Fibroblast of upper back skin (primary cell): ENCODE measurements around the gene STEAP4.
"Not testable (repeated sequence)": the region's sequence is repeated elsewhere in the genome, so short reads cannot be mapped to it uniquely, and the experiment has no call there.

Source experiments
- DNase-seq: peaks from one replicate; pipeline ENCODE4 v3.0.0-alpha.2; 2013

Gene STEAP4

DNA sequence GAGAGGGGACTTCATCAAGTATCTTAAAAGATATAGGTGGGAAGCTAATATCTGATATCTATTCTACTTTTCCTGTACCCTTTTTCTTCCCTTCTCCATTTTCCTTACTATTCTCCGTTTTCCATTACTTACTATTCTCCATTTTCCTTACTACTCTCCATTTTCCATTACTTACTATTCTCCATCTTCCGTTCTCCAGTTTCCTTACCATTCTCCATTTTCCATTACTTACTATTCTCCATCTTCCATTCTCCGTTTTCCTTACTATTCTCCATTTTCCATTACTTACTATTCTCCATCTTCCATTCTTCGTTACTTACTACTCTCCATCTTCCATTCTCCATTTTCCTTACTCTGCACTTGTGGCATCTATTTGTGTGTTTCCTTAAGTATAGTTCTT is 39.3 kb downstream of the STEAP4 start:
- no peak for DNase-seq

DNA sequence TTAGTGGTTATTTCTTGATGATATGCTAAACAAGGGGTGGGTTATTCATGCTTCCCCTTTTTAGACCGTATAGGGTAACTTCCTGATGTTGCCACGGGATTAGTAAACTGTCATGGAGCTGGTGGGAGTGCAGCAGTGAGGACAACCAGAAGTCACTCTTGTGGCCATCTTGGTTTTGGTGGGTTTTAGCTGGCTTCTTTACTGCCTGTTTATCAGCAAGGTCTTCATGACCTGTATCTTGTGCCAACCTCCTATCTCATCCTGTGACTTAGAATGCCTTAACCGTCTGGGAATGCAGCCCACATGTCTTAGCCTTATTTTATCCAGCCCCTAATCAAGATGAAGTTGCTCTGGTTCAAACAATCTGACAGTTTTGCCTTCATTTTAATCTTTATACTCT is 41.7 kb downstream of the STEAP4 start:
- DNase-seq: not testable (repeated sequence)

DNA sequence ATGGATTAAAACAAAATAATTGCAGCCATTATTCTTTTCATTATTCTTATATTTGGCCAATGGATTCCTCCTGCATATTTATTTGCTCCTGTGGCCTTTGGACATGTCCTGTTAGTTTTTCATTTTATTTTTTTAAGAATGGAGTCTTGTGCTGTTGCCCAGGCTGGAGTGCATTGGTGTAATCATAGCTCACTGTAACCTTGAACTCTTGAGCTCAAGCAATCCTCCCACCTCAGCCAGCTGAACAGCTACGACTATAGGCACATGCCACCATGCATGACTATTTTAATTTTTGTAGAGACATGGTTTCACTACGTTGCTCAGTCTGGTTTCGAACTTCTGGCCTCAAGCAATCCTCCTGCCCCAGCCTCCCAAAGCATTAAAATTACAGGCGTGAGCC is 44.1 kb downstream of the STEAP4 start:
- no peak for DNase-seq

DNA sequence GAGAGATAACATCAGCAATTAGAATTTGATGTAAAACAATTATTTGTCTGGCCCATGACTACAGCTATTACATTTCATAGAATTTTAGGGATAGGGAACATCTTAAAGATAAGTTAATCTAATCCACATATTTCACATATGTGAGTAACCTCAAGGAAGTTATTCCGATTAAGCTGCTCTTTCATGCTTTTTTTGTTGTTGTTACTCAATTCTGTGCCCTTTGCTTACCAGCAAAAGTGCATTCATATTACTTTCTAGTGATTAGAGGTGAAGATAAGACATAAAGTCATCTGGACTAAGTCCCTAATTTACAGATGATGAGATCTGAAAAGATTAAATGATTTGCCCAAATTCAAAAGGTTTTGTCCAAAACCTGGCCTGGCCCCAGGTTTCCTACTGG is 46.0 kb downstream of the STEAP4 start:
- DNase-seq: no peak

DNA sequence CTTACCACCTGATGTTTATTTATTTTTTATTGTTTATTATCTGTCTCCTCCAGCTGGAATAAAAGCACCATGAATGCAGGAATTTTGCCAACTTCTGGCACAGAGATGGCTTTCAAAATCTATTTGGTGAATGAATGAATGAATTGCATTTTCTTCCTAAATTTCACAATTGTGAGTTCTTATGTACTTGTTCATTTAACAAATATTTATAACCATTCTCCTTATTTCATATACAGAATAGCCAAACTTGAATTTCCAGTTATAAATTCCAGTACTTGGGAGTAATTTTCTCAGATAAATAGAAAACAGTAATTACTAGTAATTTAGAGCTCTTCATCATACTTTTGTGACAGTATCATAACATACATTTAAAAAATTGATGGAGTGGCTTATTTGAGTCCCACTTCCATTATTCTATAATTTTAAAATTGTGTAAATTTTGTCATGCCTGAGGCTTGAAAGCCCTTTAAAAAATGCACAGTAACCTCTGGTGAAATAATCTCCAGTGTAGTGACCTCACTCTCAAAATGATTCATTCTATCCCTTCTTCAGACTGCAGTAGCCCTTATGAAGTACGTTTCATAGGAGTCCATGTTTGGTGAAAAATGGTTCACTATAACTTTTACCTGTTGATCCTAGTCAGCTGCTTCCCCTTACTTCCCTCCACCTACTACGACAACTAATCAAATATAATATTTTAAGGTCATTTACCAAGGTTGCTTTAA is 46.9 kb downstream of the STEAP4 start:
- no peak for DNase-seq

DNA sequence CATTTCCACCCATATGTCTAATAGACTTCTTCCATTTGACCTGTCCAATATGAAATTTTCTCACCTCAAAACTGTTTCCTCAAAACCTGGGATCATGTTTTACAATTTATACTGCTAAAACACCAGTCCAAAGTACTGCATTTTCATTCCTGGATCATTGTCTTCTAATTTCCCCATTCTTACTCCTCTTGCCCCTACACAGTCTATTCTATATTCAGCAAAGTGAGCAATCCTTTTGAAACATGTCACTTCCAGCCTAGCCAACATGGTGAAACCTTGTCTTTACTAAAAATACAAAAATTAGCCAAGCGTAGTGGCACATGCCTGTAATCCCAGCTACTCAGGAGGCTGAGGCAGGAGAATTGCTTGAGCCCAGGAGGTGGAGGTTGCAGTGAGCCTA is 48.4 kb downstream of the STEAP4 start:
- DNase-seq: not testable (repeated sequence)

DNA sequence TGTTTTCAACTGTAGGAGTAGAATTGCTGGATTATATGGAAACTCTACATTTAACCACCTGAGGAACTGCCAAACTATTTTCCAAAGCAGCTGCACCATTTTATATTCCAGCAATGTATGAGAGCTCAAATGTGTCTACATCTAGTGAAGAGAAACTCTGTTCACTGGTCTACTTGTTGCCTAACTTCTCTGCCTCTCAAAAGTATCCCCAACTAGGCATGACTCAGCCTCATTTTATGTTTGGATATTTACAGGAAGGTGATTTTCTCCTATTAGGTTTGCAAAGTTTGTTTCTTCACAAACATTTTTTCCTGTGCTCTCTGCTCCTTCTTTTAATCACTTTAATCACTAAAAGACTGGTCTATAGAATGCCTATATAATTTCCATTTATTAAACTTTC is 49.8 kb downstream of the STEAP4 start:
- DNase-seq: no peak

DNA sequence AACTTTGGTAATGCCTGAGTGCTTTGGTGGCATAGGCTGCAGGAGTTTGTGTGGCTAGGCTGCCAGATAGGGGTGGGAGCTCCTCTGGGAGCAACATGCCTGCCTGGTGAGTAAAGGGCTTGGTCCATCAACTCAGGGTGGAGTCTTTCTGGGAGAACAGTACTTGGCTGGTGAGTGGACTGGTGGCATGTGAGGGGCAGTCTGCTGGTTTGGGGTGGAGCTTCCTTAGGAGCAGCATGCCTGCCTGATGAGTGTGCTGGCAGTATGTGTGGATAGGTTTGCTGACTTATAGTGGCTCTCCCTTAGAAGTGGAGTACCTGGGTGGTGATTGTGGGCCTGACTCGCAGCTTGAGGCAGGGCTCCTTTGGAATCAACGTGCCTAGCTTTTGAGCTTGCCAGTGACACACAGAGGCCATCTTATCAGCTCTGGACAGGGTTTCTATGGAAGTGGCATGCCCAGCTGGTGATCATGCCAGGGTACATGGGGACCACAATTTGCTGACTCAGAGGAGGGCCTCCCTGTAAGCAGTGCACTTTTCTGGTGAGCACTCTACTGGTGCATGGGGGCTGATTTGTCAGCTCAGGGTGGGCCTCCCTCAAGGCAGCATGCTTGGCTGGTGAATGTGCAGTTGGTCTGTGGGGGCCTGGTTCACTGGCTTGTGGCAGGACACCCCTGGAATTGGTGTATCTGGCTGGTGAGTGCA is 51.8 kb downstream of the STEAP4 start:
- DNase-seq: no peak

DNA sequence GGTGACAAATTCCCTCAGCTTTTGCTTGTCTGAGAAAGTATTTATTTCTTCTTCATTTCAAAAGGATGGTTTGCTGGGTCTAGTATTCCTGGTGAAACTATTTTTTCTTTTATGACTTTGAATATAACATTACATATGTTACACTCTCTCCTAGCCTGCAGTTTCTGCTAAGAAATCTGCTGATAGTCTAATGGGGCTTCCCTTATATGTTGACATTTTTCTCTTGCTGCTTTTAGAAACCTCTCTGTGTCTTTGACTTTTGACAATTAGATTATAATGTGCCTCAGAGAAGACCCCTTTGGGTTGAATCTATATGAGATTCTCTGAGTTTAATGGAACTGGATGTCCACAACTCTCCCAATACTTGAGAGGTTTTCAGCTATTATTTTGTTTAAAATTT is 53.1 kb downstream of the STEAP4 start:
- no peak for DNase-seq

DNA sequence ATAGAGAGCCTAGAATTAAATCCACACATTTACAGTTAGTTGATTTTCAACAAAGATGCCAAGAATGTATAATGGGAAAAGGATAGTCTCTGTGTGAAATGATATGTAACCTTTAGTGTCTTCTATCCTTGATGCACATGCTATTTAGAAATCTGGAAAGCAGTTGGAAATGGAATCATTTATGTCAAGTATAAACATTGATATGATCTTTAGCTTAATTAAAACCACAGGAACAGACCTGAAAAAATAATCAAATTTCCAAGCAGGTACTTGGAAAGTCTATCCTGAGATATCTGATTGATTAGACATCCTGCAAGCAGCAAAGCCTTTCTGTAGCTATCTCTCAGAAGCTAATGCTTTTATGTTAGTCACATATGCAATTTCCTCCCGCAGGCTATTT is 62.4 kb downstream of the STEAP4 start:
- DNase-seq: no peak

DNA sequence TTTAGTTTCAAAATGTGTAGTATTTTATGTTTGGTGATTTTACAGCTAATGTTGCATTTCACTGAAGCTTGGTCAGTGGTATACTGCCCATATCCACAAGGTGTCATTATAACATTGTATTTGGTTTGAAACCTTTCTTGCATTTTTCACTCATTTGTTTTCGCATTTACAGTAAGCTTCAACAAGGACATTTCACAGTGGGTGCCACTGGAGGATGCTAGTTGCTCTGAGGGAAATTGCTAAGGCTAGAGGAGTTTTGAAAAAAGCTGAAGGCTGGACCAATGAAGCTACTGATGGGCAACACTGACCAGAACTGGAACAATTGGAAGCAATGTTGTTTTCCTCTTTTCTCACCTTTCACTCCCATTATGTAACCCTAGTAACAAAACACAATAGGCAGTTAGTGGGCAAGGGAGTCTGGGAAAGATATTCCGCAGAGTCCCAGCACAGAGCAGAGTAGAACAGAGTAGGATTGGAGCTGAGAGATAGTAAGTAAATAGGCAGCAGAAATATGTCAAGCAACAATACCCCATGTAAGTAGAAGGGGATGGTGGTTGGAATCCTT is 63.3 kb downstream of the STEAP4 start:
- DNase-seq: peak; percentile 37

DNA sequence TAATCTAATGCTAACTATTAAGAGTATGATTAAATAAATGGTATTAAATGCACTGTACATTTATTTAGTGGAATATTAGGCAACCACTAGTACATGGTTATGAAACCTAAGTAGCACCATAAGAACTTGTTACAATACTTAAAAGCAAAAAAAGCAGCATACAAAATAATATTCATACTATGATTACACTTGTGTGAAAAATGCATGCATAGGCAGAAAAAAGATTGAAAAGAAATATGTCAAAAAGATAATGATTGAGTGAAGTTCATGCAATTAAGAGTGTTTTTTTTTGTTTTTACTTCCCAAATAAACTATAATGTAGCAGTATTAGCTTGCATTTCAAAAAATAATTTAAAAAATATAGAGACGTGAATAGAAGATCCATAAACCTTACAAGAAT is 66.8 kb downstream of the STEAP4 start:
- DNase-seq: no peak

DNA sequence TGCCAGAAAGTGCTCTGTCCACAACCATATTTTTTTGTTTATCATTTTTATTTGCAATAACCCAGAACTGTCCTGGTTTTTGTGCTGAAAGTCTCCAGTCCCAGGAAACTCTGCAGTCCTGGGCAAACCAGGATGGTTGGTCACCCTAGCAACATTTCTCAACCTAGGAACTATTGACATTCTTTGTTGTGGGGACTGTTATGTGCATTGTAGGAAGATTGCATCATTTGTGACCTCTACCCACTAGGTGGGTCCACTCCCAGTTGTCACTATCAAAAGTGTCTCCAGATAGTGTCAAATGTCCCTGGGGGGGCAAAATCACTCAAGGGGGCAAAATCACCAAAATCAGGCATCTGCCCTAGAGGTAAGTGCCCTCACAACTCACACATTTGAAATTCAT is 72.9 kb downstream of the STEAP4 start:
- DNase-seq: no peak

DNA sequence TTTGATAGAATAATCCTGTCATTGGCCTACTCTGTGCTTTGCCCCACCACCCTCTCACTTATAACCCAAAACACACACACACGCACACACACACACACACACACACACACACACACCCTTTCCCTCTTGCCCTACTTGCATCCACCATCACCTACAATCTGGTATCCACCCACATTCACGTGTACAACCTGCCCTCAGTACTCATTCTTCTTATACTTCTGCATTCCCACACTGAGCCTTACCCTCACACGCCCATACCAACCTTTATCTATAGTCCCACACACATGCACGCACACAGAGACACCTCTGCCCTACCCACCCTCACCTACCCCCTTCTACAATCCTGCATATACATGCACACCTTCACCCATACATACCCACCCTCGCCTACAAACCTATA is 76.0 kb downstream of the STEAP4 start:
- DNase-seq: no peak

DNA sequence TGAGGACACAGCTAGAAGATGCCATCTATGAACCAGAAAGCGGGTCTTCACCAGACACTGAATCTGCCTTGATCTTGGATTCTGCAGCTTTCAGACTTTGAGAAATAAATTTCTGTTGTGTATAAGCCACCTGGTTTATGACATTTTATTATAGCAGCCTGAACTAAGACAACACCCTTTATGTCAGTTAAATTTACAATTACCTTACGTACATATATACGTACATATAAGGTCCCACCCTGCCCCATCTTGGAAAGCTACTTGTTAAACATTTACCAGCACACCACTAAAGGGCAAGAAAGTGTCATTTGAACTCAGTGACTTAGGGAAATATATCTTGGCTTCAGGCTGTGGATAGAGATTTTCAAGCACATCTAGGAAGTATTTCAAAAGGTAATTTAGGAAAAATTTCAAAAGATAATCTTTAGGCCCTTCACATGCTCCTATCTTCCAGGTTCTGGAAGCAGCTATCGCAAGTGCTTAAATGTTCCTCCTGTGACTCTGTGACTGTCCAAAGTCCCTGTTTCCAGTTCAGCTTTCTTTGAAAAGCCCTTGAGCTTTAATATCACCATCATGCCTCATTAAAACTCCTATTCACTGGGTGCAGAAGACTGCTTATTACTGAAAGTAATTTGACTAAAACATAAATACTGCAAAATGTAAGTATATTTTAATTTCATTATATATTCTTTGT is 77.2 kb downstream of the STEAP4 start:
- DNase-seq: no peak

DNA sequence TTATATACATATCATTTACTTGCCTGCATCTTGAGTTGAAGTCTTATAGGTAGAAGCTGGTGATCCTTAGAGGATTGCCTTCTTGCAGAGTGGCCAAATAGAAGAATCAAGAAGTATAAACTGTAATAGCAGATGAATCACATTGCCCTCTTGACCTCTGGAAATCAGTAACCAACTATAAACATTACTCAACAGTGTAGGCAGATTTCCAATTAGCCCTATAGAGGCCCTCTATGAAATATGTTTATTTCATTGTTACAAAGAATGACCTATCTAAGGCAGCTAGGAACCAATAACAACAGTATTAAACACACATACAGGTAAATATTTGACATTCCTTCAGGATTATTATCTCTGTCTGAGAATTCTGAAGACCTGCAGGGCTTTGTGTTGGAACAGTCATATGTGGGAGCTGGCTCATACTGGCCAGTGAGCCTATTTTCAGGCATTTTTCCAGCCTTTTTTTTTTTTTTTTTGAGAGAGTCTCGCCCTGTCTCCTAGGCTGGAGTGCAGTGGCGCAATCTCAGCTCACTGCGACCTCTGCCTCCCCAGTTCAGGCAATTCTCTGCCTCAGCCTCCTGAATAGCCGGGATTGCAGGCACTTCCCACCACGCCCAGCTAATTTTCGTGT is 79.7 kb downstream of the STEAP4 start:
- peak; percentile 66 for DNase-seq

DNA sequence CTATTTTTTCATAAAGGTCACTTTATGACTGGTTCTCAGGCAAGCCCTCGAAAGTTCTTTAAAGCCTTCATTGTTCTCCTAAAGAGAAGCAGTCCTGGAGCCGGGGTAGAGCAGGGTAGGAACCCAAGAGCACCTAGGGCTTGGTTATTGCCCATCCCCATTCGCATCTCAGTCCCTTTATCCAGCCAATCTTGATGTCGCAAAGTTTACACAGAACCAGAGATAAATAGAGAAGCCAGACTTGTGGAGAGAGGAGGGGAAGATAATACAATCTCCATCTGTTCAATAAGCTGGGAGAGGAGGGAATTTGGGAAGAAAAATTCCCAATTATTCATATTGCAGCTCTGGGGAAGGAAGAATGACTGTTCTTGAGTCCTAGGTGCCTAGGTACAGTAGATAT is 80.5 kb downstream of the STEAP4 start:
- no peak for DNase-seq

DNA sequence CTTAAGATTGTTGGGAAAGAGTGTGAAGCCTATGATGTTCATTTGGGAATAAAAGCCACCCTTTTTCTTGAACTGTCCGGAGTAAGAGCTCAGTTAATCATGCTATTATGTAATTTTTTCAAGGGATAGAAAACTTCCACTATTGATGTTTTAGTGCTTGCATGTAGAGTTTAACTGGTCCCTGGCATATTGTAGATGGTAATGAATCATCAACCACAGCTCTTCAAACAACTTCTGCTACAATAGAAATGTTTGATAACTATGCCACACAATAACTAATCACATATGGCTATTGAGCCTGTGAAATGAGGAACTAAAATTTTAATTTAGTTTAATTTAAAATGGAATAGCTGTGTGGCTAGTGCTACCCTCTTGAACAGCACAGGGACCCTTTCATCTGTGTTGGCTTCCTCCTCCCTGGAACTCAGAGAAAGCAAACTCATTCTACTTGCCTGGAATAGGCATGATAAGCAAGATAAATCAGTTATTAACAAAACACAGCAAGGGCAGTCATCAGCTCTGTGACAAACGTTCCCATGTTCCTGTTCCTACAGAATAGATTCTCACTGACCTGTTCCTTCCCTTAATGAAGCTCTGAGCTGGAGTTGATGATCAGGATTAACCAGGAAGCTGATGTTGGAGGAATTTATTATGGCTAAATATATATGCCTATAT is 82.0 kb downstream of the STEAP4 start:
- peak; percentile 31 for DNase-seq

DNA sequence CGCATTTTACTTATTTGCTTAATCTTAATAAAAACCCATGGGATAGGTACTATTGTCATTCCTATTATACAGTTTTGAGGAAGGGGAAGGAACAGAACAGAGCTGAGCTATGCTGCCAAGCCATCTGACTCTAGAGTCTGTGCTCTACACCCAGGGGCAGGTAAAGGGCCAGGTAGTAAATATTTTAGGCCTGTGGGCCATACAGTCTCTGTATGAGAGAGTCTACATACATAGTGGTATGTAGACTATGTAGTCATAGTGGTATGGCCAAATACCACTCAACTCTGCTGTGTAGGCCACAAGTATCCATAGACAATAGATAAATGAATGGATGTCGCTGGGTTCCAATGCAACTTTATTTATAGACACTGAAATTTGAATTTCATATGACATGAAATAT is 83.4 kb downstream of the STEAP4 start:
- no peak for DNase-seq
